Lower leg skin (tissue), 3 donors: ENCODE measurements around the gene TRIM34.

Source experiments
- POLR2A ChIP-seq, 2 donors: fragments of 450-650 bp; IDR thresholded peaks; one replicate each; pipeline ENCODE4 v1.6.1; 2016 to 2017; ENCODE audit warnings: antibody characterized with exemption in 2 of 2, mild to moderate bottlenecking in 1 of 2, moderate library complexity in 1 of 2
- TF ChIP-seq, protein P1 (sequence below), 3 donors: fragments of 450-650 bp; IDR thresholded peaks; one replicate each; pipeline ENCODE4 v1.5.1; 2016; ENCODE audit warnings: antibody characterized with exemption in 3 of 3, mild to moderate bottlenecking in 3 of 3, moderate library complexity in 2 of 3

DNA sequence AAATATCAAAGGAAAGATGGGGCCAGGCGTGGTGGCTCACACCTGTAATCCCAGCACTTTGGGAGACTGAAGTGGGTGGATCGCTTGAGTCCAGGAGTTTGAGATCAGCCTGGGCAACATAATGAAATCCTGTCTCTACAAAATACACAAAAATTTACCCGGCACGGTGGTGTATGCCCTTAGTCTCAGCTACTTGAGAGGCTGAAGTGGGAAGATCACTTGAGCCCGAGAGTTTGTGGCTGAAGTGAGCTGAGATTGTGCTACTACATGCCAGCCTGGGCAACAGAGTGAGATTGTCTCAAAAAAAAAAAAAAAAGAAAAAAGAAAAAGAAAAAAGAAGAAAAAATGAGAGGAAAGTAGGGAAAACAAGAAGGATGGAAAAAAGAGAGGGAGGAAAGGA, 32.2 kb upstream of the TRIM34 start:
- no peak for TF ChIP-seq POLR2A (IDR thresholded peaks at IDR 0.05)
- TF ChIP-seq, protein P1, sequence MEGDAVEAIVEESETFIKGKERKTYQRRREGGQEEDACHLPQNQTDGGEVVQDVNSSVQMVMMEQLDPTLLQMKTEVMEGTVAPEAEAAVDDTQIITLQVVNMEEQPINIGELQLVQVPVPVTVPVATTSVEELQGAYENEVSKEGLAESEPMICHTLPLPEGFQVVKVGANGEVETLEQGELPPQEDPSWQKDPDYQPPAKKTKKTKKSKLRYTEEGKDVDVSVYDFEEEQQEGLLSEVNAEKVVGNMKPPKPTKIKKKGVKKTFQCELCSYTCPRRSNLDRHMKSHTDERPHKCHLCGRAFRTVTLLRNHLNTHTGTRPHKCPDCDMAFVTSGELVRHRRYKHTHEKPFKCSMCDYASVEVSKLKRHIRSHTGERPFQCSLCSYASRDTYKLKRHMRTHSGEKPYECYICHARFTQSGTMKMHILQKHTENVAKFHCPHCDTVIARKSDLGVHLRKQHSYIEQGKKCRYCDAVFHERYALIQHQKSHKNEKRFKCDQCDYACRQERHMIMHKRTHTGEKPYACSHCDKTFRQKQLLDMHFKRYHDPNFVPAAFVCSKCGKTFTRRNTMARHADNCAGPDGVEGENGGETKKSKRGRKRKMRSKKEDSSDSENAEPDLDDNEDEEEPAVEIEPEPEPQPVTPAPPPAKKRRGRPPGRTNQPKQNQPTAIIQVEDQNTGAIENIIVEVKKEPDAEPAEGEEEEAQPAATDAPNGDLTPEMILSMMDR (IDR thresholded peaks at IDR 0.05) = no peak
